Gastroesophageal sphincter (tissue), 3 donors: ENCODE data around the gene ARHGAP1.

Experiments used
- POLR2A ChIP-seq, 2 donors: fragments of 450-650 bp; IDR thresholded peaks; one replicate each; pipeline ENCODE4 v1.6.1; 2017; ENCODE audit warnings: antibody characterized with exemption in 2 of 2, mild to moderate bottlenecking in 2 of 2, moderate library complexity in 1 of 2
- TF ChIP-seq, protein P1 (sequence below), 4 experiments: fragments of 200-600 bp in 2 of 4; fragments of 450-650 bp in 2 of 4; sonication (generic) in 1 of 4; IDR thresholded peaks; one replicate each; pipeline ENCODE4 v1.5.1; 2017 to 2019; ENCODE audit warnings: antibody characterized with exemption in 4 of 4, mild to moderate bottlenecking in 2 of 4, moderate library complexity in 2 of 4

DNA sequence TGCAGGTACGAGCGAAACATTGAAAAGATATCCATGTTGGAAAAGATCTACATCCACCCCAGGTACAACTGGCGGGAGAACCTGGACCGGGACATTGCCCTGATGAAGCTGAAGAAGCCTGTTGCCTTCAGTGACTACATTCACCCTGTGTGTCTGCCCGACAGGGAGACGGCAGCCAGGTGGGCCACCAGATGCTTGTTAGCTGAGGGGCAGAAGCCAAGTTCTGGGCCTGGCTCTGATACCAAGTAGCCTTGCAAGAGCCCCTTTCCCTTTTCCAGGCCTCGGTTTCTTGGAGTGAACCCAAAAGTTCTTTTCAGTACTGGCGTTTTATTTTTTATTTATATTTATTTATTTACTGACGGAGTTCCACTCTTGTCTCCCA is 28.2 kb upstream of the ARHGAP1 start:
- no peak for TF ChIP-seq POLR2A (IDR thresholded peaks at IDR 0.05)
- TF ChIP-seq, protein P1, sequence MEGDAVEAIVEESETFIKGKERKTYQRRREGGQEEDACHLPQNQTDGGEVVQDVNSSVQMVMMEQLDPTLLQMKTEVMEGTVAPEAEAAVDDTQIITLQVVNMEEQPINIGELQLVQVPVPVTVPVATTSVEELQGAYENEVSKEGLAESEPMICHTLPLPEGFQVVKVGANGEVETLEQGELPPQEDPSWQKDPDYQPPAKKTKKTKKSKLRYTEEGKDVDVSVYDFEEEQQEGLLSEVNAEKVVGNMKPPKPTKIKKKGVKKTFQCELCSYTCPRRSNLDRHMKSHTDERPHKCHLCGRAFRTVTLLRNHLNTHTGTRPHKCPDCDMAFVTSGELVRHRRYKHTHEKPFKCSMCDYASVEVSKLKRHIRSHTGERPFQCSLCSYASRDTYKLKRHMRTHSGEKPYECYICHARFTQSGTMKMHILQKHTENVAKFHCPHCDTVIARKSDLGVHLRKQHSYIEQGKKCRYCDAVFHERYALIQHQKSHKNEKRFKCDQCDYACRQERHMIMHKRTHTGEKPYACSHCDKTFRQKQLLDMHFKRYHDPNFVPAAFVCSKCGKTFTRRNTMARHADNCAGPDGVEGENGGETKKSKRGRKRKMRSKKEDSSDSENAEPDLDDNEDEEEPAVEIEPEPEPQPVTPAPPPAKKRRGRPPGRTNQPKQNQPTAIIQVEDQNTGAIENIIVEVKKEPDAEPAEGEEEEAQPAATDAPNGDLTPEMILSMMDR (IDR thresholded peaks at IDR 0.05): no peak
